Measurements from ENCODE around the gene HECW1.

The HECW1 gene

DNA sequence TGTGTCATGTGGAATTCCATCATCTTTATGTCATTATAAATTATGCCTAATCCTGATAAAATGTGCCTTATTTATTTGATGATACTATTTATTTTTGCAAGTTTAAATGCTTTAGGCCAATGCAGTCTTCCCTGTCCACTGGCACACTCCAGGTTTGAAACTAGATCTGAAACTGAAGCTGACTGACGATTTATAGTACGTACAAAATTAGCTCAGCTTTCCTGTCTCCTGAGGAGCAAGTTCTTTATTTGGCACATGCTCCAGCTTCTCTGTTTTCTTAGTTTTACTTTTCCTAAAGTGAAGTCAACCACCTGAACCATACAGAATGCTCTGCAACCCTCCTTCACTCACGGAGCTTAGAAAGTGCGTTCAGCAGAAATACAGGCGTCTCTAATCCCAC is 164.1 kb downstream of the HECW1 start:
- DNase-seq: no peak

- no peak for DNase-seq
Observed at GRCh38 chr7:43278088-43278644, 165.7 kb downstream of the HECW1 start.

DNA sequence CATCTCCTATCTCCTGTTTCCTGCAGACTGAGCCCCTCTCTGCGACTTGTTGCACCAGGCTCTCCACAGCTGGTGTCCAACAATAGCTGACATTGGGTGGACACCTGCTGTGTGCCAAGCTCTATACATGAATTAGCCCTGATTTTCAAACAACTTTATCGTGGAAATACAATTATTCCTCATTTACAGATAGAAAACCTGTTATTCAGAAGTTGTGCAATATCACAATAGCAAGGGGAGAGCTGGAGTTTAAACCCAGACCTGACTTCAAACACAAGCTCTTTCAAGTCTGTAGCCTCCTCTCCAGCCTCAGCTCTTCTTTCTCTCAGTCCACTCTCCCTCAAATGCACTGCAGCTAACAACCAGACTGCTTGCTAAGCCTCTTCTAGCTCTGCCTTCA is 168.8 kb downstream of the HECW1 start:
- DNase-seq: no peak

- no peak for DNase-seq
Observed at GRCh38 chr7:43283706-43284105, 171.3 kb downstream of the HECW1 start.

DNA sequence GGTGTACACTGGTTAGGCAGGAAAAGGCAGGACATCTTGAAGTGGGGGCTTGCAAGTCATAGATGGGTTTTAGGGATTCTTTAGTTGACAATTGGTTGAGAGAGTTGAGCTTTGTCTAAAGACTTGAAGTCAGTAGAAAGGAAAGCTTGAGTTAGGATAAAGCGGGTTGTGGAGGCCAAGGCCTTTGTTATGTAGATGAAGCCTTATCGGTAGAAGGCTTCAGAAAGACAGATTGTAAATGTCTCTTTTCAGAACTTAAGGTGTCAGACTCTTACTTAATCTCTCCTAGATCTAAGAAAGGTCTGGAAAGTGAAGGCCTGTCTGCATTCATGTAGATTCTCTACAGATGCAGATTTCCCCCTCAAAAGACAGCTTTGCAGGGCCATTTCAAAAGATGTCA is 177.4 kb downstream of the HECW1 start:
- no peak for DNase-seq

DNA sequence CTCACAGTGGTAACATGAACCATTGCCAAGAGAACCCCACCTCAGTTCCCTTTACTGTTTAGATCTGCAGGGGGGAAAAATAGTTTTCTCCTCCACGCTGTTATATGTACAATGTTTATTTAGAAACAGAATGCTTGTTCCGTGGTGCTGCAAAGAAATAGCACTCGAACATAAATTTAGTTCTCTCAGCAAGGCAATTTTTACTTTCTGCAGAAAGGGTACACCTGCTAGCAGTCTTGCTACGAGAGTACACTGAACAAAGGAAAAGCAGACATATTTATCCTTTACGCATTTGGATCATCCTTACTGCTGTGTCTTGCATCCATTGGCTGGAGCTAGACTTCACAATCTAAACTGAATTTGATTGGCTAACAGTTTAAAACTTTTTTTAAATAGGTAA is 178.5 kb downstream of the HECW1 start:
- DNase-seq: no peak

DNA sequence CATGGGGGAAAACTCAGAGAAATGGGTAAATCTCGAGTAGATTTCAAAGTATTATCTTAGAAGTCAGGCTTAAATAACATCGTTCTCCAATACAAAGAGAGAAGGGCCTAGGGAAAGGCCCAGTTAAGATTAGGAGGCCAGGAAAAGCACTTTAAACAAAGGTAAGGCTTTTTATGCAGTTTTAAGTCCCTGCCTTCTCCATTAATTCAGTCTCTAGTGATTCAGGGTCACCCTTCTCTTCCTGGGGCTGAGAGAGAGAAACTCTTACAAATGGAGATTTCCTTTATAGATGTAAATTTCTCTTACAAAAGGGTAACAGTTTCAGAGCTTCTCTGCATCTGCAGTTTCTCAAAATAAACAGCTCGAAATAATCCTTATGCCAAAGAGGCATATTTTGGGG is 179.3 kb downstream of the HECW1 start:
- DNase-seq: no peak

GRCh38 chr7:43292384-43292783 is 179.9 kb downstream of the HECW1 start:
- no peak for DNase-seq

DNA sequence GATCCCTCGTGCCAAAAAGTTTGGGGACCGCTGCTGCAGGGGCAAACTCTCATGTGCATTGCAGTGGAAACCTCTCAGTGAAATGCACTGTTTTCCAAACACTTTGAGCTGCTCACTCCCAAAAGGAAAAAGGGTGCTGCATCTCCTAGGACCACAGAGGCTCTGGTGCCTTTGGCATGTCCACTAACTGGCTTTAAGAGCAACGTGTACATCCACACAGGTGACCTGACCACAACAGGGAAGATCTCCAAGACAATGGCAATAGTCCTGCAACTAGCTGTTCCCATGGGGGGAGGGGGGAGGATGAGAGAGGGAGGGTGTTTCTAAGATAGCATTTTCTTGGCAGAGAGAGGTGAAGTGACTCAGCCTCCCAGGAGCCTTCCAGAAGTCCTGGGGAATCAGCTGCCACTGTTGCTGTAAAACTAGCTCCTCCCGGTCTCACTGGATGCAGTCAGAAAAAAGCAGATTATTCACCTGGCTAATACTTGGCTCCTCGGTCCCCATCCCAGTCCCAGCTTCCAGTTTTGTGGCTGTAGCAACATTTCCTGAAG is 181.7 kb downstream of the HECW1 start:
- no peak for DNase-seq

DNA sequence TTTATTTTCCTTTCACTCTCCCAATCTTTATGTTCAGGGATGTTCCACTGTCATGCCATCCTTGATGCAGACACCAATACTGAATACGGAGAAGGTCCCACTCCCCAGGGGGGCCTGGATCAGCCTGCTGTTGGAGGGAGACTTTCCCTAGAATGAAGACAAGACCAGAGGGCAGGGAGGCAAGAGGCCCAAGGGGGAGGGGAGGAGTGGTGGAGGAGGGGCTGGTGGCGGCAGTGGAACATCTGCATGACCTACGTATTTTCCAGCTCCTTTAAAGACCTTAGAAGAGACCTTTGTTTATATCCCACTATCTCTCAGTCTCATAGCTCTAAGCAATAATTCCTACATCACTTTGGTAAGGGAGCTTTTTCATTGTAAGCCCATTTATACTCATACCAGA is 183.0 kb downstream of the HECW1 start:
- no peak for DNase-seq

DNA sequence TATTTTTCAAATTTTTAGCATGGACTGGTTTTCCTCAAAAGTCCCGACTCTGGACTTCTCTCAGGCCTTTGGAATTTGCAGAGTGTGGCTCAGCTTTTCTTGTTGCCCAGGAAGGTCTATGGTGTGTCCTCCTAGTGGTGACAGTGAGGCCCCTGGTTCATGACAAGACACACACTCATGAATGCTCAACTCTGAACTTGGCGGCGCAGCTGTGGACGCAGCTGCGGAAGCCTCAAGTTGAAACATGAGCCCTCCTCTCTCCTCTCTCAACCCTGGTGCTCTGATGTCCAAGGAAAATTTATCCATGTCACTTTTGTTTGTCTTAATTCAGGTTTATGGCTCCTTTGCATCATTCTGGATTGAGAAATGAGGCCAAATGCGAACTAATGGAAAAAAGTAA is 183.9 kb downstream of the HECW1 start:
- no peak for DNase-seq

- no peak for DNase-seq
Observed at GRCh38 chr7:43298617-43299016, 186.2 kb downstream of the HECW1 start.

- no peak for DNase-seq
Observed at GRCh38 chr7:43300121-43300520, 187.7 kb downstream of the HECW1 start.

DNA sequence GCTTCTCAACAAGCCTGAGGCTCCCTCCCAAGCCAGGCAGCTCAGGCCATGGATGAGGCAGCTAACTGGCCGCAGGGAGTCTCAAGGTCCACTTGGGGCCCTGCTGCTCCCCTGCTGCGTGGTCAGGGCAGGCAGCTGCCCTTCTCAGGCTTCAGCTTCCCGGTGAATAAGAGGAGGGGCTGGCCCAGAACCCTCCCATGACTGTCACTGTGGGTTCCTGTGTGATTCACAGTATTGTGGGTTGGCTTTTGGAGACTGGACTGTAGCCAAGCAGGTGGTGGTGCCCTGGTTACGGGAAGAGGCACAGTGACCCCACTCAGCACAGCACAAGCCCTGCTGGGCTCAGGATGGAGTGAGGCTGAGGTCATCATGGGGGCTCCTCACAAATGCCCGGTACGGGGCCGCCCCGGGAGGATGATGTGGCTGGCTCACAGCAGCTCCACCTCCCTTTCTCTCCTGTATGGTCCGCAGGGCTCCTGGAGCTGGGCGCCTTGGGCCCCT is 189.8 kb downstream of the HECW1 start:
- DNase-seq: no peak

DNA sequence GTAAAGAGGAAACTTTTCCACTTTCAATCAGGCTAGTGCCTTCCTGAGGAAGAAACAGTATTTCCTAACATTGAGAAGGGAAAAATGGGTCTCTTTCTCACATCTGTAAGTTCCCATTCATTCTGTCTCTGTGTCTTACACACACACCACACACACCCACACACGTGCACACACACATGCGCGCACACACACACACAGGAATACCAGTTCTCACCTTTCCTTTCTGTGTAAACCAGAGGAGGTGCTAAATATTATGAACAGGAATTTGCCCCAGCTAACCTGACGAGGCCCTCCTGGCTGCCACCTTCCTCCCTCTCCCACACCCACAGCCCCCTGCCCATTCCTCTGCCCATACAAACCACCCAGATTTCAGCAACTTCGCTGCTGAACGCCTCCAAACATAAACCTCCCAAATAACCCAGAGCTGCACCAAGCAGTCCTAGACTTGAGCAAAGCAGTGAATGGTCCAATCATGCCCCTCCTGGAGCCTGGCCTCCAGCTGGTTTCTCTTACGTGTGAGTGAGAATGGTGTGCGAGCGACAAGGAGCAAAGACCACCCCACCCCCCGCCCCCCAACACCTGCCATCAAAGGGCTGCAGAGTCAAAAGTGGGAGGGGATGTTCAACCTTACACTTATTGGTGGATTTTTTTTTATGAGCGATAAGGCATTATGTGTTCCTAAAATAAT is 190.5 kb downstream of the HECW1 start:
- DNase-seq: no peak

DNA sequence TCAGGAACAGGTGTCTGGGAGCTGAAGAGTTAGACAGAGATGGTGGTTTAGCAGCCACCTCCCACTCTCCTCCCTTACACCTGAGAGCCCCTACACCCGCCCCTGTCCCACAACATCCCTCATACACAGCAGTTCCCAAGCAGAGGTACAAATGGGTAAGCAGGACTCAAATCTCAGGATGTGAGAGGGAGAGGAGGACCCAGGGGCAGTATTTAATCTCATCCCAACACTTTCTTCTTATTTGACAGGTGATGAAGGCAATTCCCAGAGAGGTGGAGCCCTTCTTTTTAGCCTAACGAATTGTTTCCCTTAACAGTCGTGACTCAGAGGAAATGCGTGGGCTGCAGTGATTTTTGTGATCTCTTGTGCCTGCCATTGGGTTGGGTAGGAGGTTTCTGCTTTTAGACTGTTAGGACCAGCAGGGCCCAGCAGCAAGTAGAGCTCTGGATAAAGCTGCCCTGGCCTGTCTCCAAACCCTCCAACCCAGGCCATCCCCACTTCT is 191.3 kb downstream of the HECW1 start:
- peak; percentile 40 for DNase-seq

- no peak for DNase-seq
Observed at GRCh38 chr7:43306404-43306803, 194.0 kb downstream of the HECW1 start.

DNA sequence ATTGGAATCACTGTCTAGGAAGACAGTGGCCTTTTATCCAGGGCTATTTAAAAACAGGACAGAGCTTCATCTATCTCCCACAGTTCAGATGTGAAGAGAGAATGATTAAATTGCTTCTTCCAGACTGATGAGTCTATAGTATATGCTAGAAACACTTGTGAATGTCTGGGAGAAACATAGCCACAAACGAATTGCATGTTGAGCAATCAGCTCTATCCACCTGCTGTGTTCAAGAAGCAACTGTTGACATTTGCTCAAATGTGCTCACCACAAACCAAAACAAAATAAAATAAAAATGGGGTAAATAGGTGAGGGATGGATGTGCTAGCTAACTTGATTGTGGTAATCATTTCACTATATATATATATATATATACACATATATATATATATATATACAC is 195.1 kb downstream of the HECW1 start:
- no peak for DNase-seq

- no peak for DNase-seq
Observed at GRCh38 chr7:43308913-43309705, 196.7 kb downstream of the HECW1 start.

GRCh38 chr7:43309706-43310022 is 197.2 kb downstream of the HECW1 start:
- no peak for DNase-seq

DNA sequence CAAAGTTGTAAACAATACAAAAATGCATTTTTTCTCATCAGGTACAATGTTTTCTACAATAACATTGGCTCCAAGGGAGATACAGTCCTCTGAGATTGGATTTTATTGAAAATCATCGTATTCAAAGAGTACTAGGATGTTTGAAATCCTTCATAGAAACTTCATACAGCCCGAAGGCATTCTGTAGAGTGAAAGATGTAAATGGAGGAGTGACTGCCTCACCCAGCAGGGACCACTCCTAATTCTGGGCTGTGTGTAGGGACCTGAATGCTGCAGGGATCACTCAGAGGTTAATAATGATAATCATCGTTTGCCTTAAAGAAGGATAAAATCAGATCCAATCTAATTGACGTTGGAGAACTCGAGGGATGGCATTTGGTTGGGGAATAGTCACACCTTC is 198.6 kb downstream of the HECW1 start:
- no peak for DNase-seq

GRCh38 chr7:43311694-43312093 is 199.2 kb downstream of the HECW1 start:
- no peak for DNase-seq

- no peak for DNase-seq
Observed at GRCh38 chr7:43313628-43314378, 201.4 kb downstream of the HECW1 start.
